GM13977 (cell line): ENCODE results near the gene PPFIA4.

Experiments
- DNase-seq: peaks from one replicate; pipeline ENCODE4 v3.0.0; 2012; ENCODE audit warnings: low spot score
- CTCF ChIP-seq: IDR thresholded peaks from 2 replicates; pipeline ENCODE4 v1.5.1; 2012; ENCODE audit warnings: mild to moderate bottlenecking, control low read depth; ENCODE audit not compliant: insufficient read depth; ENCODE audit errors: extremely low read depth, missing control alignments
- in situ Hi-C: fragments of 300-500 bp; cut with MboI; formaldehyde crosslinking; loops from one replicate; pipeline ENCODE4 v1.12.0; 2022; ENCODE audit warnings: low sequenced_read_pairs, low pct_unique_long_range_greater_than_20kb, mixed read lengths, inconsistent platforms; ENCODE audit not compliant: unreplicated experiment

The PPFIA4 gene

GRCh38 chr1:203045821-203046594 is 19.7 kb downstream of the PPFIA4 start:
- in situ Hi-C loops: no loop called here
- no peak for TF ChIP-seq CTCF
- DNase-seq: no peak

GRCh38 chr1:203046984-203047630 is 20.8 kb downstream of the PPFIA4 start:
- no peak for TF ChIP-seq CTCF
- DNase-seq: no peak
- in situ Hi-C loops: no loop called here

- in situ Hi-C loops: no loop called here
Measured at GRCh38 chr1:203048086-203048485, 21.8 kb downstream of the PPFIA4 start.

GRCh38 chr1:203048555-203049051 is 22.3 kb downstream of the PPFIA4 start:
- no peak for TF ChIP-seq CTCF
- no peak for DNase-seq
- in situ Hi-C loops: no loop called here

More at GRCh38 chr1:203048086-203048485, 21.8 kb downstream of the PPFIA4 start:
- DNase-seq: no peak
- TF ChIP-seq CTCF: no peak

- no peak for TF ChIP-seq CTCF
- DNase-seq: no peak
- in situ Hi-C loops: no loop called here
Measured at GRCh38 chr1:203049077-203049476, 22.8 kb downstream of the PPFIA4 start.

GRCh38 chr1:203049576-203050180 is 23.4 kb downstream of the PPFIA4 start:
- DNase-seq: no peak
- TF ChIP-seq CTCF: no peak

More at GRCh38 chr1:203049576-203050180, 23.4 kb downstream of the PPFIA4 start:
- in situ Hi-C loops: no loop called here
